Measurements from ENCODE around the gene IL17B. TPM values are rescaled to one million over a fixed set of nuclear protein-coding genes. Genes with fewer than 3 reads are reported as not detected.

Gene IL17B
- total and polyA plus RNA-seq, 2 of the 13 experiments (the other 11 are each of a cell fraction or from before 2014, with no cell fraction given) = 0.29 to 2.6 TPM

DNA sequence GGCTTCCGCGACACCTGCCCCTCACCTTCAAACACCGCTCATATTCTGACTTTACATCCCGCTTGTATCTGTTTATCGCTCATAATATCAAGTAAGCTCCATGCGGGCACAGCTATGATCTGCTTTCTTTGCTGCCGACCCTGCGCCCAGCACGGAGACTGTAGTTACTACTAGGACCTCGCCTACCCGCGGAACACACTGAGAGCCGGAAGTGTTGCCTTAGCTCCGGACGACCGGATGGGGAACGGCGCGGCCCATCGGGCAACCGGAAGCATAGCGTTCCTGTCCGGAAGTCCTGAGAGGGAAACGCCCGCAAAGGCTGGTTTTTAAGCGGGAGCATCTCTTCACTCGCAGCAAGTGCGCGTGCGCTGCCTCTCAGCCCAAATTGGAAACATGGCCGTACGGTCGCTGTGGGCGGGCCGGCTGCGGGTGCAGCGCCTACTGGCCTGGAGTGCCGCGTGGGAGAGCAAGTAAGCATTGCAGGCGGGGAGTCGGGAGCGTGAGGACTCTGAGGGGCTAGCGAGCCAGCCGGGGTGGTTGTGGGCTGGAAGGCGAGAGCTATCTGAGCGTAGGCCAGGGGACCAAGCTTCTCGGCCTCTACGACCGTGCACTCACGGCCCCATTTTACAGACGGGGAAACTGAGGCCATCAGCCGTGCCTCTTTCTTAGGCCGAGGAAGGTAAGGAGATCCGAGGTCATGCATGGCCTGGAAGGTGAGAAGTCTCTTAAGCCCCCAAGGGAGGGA is 33.8 kb downstream of the IL17B start, which contains the start of gene GRPEL2 (continued):
- TF ChIP-seq ZNF703 (CRISPR knock-in tag; IDR thresholded peaks at IDR 0.05; ENCODE audit: borderline replicate concordance) (no peak; the same call in 1 of the 2 replicates), FOSL2 (CRISPR knock-in tag; IDR thresholded peaks at IDR 0.05) (no peak; the same call in 1 of the 2 replicates), ZNF225 (CRISPR knock-in tag; IDR thresholded peaks at IDR 0.05) (0 out of 2 replicates have a peak, but pooled peaks have one; percentile 6), ZNF724P (CRISPR knock-in tag; IDR thresholded peaks at IDR 0.05; ENCODE audit: borderline replicate concordance) (peak; percentile 84; the same call in 1 of the 2 replicates), ZNF614 (CRISPR knock-in tag; IDR thresholded peaks at IDR 0.05; ENCODE audit: borderline replicate concordance) (peak; percentile 83; the same call in 1 of the 2 replicates), NFE2L1 (CRISPR knock-in tag; IDR thresholded peaks at IDR 0.05; ENCODE audit: borderline replicate concordance) (no peak), ZNF772 (CRISPR knock-in tag; IDR thresholded peaks at IDR 0.05) (peak; percentile 53), BRD4 (CRISPR knock-in tag; IDR thresholded peaks at IDR 0.05) (peak; percentile 89), PHF8 (CRISPR knock-in tag; IDR thresholded peaks at IDR 0.05) (peak; percentile 96), ARNT (IDR thresholded peaks at IDR 0.05) (no peak), ZNF253 (CRISPR knock-in tag; IDR thresholded peaks at IDR 0.05; ENCODE audit: borderline replicate concordance) (no peak), RFXAP (CRISPR knock-in tag; IDR thresholded peaks at IDR 0.05; ENCODE audit: borderline replicate concordance) (peak; percentile 76; the same call in 1 of the 2 replicates), ZC3H13 (CRISPR knock-in tag; IDR thresholded peaks at IDR 0.05) (peak; percentile 50; the same call in 1 of the 2 replicates), ZNF468 (CRISPR knock-in tag; IDR thresholded peaks at IDR 0.05) (peak; percentile 37; the same call in 1 of the 2 replicates), ZNF382 (CRISPR knock-in tag; IDR thresholded peaks at IDR 0.05; ENCODE audit: borderline replicate concordance) (no peak), ZNF446 (CRISPR knock-in tag; IDR thresholded peaks at IDR 0.05) (peak; percentile 88; the same call in 1 of the 2 replicates)
- TF ChIP-seq, protein P1, sequence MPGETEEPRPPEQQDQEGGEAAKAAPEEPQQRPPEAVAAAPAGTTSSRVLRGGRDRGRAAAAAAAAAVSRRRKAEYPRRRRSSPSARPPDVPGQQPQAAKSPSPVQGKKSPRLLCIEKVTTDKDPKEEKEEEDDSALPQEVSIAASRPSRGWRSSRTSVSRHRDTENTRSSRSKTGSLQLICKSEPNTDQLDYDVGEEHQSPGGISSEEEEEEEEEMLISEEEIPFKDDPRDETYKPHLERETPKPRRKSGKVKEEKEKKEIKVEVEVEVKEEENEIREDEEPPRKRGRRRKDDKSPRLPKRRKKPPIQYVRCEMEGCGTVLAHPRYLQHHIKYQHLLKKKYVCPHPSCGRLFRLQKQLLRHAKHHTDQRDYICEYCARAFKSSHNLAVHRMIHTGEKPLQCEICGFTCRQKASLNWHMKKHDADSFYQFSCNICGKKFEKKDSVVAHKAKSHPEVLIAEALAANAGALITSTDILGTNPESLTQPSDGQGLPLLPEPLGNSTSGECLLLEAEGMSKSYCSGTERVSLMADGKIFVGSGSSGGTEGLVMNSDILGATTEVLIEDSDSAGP (CRISPR knock-in tag; IDR thresholded peaks at IDR 0.05; ENCODE audit: borderline replicate concordance) = peak; percentile 89
- TF ChIP-seq, protein P2, sequence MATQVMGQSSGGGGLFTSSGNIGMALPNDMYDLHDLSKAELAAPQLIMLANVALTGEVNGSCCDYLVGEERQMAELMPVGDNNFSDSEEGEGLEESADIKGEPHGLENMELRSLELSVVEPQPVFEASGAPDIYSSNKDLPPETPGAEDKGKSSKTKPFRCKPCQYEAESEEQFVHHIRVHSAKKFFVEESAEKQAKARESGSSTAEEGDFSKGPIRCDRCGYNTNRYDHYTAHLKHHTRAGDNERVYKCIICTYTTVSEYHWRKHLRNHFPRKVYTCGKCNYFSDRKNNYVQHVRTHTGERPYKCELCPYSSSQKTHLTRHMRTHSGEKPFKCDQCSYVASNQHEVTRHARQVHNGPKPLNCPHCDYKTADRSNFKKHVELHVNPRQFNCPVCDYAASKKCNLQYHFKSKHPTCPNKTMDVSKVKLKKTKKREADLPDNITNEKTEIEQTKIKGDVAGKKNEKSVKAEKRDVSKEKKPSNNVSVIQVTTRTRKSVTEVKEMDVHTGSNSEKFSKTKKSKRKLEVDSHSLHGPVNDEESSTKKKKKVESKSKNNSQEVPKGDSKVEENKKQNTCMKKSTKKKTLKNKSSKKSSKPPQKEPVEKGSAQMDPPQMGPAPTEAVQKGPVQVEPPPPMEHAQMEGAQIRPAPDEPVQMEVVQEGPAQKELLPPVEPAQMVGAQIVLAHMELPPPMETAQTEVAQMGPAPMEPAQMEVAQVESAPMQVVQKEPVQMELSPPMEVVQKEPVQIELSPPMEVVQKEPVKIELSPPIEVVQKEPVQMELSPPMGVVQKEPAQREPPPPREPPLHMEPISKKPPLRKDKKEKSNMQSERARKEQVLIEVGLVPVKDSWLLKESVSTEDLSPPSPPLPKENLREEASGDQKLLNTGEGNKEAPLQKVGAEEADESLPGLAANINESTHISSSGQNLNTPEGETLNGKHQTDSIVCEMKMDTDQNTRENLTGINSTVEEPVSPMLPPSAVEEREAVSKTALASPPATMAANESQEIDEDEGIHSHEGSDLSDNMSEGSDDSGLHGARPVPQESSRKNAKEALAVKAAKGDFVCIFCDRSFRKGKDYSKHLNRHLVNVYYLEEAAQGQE (IDR thresholded peaks at IDR 0.05; ENCODE audit: borderline replicate concordance in 1 of 2, low read depth in 1 of 2, low read length in 2 of 2) = peak in 1 of 2 experiments; percentile 68; a peak in 1 of 4 replicates
- TF ChIP-seq, protein P3, sequence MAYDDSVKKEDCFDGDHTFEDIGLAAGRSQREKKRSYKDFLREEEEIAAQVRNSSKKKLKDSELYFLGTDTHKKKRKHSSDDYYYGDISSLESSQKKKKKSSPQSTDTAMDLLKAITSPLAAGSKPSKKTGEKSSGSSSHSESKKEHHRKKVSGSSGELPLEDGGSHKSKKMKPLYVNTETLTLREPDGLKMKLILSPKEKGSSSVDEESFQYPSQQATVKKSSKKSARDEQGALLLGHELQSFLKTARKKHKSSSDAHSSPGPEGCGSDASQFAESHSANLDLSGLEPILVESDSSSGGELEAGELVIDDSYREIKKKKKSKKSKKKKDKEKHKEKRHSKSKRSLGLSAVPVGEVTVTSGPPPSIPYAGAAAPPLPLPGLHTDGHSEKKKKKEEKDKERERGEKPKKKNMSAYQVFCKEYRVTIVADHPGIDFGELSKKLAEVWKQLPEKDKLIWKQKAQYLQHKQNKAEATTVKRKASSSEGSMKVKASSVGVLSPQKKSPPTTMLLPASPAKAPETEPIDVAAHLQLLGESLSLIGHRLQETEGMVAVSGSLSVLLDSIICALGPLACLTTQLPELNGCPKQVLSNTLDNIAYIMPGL (CRISPR knock-in tag; IDR thresholded peaks at IDR 0.05; ENCODE audit: borderline replicate concordance in 1 of 2, low read depth in 1 of 2) = peak; percentile 76 to 84
- TF ChIP-seq, protein P4, sequence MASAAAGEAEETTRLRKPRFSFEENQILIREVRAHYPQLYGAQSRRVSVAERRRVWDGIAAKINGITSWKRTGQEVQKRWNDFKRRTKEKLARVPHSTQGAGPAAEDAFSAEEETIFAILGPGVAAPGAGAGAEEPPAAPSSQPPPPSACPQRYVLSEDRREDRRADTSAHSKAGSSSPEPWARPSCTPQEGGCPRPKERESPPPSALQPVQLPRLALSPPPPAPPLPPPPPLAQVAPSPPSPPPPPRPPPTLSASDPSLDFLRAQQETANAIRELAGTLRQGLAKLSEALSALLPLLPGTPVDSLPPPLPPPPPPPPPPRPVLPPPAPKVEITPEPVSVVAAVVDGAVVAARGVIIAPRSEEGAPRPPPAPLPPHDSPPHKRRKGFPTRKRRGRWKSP (CRISPR knock-in tag; IDR thresholded peaks at IDR 0.05) = peak; percentile 73
